Spleen (tissue), 11 donors: Measurements from ENCODE around the gene ABI3. TPM values are rescaled to one million over a fixed set of nuclear protein-coding genes. Genes with fewer than 3 reads are reported as not detected.

Experiments used
- DNase-seq: peaks from one replicate; pipeline ENCODE4 v3.0.0-alpha.2; 2020
- H3K27ac ChIP-seq, 8 donors: fragments of 200-600 bp; sonication (generic) in 7 of 8; 1 replicate in 4 of 8; 2 replicates in 4 of 8; pipeline versions ENCODE4 v1.5.0 to v1.8.0; 2016 to 2021; ENCODE audit warnings: inconsistent platforms in 4 of 8, mild to moderate bottlenecking in 4 of 8, moderate library complexity in 1 of 8
- H3K27me3 ChIP-seq, 7 donors: fragments of 200-600 bp; sonication (generic) in 6 of 7; replicated peaks in 1 of 7; 1 replicate in 4 of 7; 2 replicates in 3 of 7; pipeline versions ENCODE4 v1.5.0 to v1.8.0; 2016 to 2021; ENCODE audit warnings: inconsistent platforms in 3 of 7, mild to moderate bottlenecking in 1 of 7
- H3K36me3 ChIP-seq, 6 donors: fragments of 200-600 bp; sonication (generic) in 5 of 6; 1 replicate in 4 of 6; 2 replicates in 2 of 6; pipeline versions ENCODE4 v1.5.0 to v1.8.0; 2016 to 2021; ENCODE audit warnings: inconsistent platforms in 2 of 6
- H3K4me1 ChIP-seq, 6 donors: fragments of 200-600 bp; sonication (generic) in 5 of 6; 1 replicate in 3 of 6; 2 replicates in 3 of 6; pipeline versions ENCODE4 v1.5.0 to v1.8.0; 2016 to 2021; ENCODE audit warnings: inconsistent platforms in 3 of 6
- H3K4me3 ChIP-seq, 8 donors: fragments of 200-600 bp; sonication (generic) in 7 of 8; 1 replicate in 4 of 8; 2 replicates in 4 of 8; pipeline versions ENCODE4 v1.5.0 to v1.8.0; 2016 to 2021; ENCODE audit warnings: inconsistent platforms in 4 of 8, mild to moderate bottlenecking in 4 of 8, moderate library complexity in 2 of 8
- H3K9me3 ChIP-seq, 8 donors: fragments of 200-600 bp; sonication (generic) in 7 of 8; 1 replicate in 4 of 8; 2 replicates in 4 of 8; pipeline versions ENCODE4 v1.5.0 to v1.8.0; 2016 to 2021; ENCODE audit warnings: inconsistent platforms in 4 of 8
- POLR2A ChIP-seq, 3 donors: fragments of 450-650 bp; IDR thresholded peaks; one replicate each; pipeline ENCODE4 v1.5.1; 2017; ENCODE audit warnings: antibody characterized with exemption in 3 of 3, mild to moderate bottlenecking in 1 of 3
- POLR2AphosphoS5 ChIP-seq, 3 donors: sonication (generic); formaldehyde crosslinking; IDR thresholded peaks; one replicate each; pipeline ENCODE4 v1.5.1; 2017; ENCODE audit warnings: antibody characterized with exemption in 3 of 3
- WGBS, 5 donors: extraction: QIAGEN DNeasy Blood & Tissue Kit in 3 of 5; methylation state at CpG; one replicate each; pipeline versions ENCODE4 v1.1.5 to v1.1.7; 2013 to 2018; 5-methylcytosine and 5-hydroxymethylcytosine counted together
- intact Hi-C: fragments of 100-400 bp; cut with DNase I; formaldehyde crosslinking; loops from one replicate; pipeline ENCODE4 v1.15.0; 2023; ENCODE audit warnings: low total_unique reads
- polyA plus RNA-seq, 3 donors: library from polyadenylated mRNA; stranded (reverse); fragments of 200-250 nt; gene quantifications; one replicate each; pipeline ENCODE4 v1.2.1, GENCODE V29; 2013
- total RNA-seq, 7 donors: library from RNA; depleted of rRNA in 3 of 7; stranded (reverse); fragments of >200 nt in 3 of 7; fragmentation: NEBNext Ultra II Directional in 4 of 7; extraction: Animal tissue kit (Norgen Biotek cat#: 25700) in 4 of 7; gene quantifications; one replicate each; pipeline versions ENCODE4 v1.1.0 to v1.2.1, GENCODE V29; 2016 to 2021
- TF ChIP-seq, protein P1 (sequence below), 11 experiments: fragments of 200-600 bp in 7 of 11; fragments of 450-650 bp in 4 of 11; sonication (generic) in 4 of 11; IDR thresholded peaks in 8 of 11; conservative IDR thresholded peaks in 3 of 11; 1 replicate in 7 of 11; 2 replicates in 4 of 11; pipeline versions ENCODE4 v1.4.0 to v1.8.0; 2016 to 2021; ENCODE audit warnings: antibody characterized with exemption in 11 of 11, inconsistent platforms in 4 of 11, mild to moderate bottlenecking in 1 of 11
- donor health status: healthy with polysubstance abuse.
- donor health status: DM: no; HTN: no; CAD: no; lungs with moderate emphysema.
- donor health status: DM: no; HTN: no; CAD: no.
- donor health status: Bipolar disorder and iron deficiency.
- donor health status: healthy.
- donor health status: DM: no; HTN: no; CAD: no.
- donor health status: DM: yes; HTN: yes; CAD: no.

Gene ABI3
- total and polyA plus RNA-seq, 10 donors = 51.3 to 121 (median 82.3) TPM

- no peak for TF ChIP-seq POLR2A (IDR thresholded peaks at IDR 0.05)
- no peak for TF ChIP-seq POLR2AphosphoS5 (IDR thresholded peaks at IDR 0.05)
- TF ChIP-seq, protein P1, sequence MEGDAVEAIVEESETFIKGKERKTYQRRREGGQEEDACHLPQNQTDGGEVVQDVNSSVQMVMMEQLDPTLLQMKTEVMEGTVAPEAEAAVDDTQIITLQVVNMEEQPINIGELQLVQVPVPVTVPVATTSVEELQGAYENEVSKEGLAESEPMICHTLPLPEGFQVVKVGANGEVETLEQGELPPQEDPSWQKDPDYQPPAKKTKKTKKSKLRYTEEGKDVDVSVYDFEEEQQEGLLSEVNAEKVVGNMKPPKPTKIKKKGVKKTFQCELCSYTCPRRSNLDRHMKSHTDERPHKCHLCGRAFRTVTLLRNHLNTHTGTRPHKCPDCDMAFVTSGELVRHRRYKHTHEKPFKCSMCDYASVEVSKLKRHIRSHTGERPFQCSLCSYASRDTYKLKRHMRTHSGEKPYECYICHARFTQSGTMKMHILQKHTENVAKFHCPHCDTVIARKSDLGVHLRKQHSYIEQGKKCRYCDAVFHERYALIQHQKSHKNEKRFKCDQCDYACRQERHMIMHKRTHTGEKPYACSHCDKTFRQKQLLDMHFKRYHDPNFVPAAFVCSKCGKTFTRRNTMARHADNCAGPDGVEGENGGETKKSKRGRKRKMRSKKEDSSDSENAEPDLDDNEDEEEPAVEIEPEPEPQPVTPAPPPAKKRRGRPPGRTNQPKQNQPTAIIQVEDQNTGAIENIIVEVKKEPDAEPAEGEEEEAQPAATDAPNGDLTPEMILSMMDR (IDR thresholded peaks at IDR 0.05 in 8 of 11, conservative IDR thresholded peaks at IDR 0.05 in 3 of 11) = no peak
- 26 to 42% (median 34%) methylated on average over 9 of the region's 9 CpGs for WGBS, 5 donors
- Histone ChIP-seq H3K27ac (peak overlapping the region in 5 of 8 donors; percentile 8 to 81 (median 66)), H3K36me3 (peaks cover 0 to 87% (median 29%) of the 10 kb centered on the region in 6 donors), H3K9me3 (no peaks in the 10 kb centered on the region), H3K4me1 (peaks cover 46 to 98% (median 73%) of the 10 kb centered on the region in 6 donors), H3K4me3 (peak overlapping the region in 3 of 8 donors; percentile 37 to 64 (median 39)), H3K27me3 (peaks cover 0 to 32% (median 13%) of the 10 kb centered on the region in 7 donors)
- intact Hi-C loops = no loop called here
- DNase-seq = no peak
Measured at GRCh38 chr17:49223168-49223516, 12.6 kb downstream of the ABI3 start.

DNA sequence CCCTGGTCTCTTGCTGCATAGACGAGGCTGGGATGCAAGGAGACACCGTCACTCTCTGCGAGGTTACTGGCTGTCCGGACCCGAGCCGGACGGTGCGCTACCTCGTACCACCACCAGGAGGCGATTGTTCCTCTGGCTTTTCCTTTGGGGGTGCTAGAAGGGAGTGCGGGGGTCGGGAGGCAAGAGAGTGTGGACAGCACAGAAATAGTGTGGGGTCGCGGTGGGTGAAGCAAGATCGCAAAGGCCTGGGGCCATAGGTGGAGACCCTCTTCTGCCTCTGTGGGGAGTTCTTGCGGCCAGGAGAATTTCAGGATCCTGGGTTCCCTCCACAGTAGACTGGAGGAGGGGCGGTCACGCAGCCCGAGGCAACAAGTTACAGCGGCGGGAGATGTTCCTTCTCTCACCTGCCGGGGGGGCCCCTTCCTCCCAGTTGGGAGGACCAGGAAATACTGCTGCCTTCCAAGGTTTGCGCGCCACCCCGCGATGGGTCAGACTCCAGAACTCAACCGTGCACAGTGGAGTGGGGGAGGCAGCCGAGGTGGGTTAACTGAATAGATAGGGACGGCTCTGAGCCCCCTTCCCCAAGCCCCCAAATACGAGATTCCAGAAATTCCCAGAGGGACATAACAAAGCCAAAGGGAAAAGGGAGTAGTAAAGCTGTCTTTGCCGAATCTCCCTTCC lies 13.2 kb downstream of the ABI3 start:
- 4 to 8% (median 6%) methylated on average over 29 to 31 of the region's 31 CpGs for WGBS, 5 donors
- H3K4me1 ChIP-seq = peaks cover 43 to 96% (median 68%) of the 10 kb centered on the region in 6 donors
- H3K27me3 ChIP-seq = peaks cover 0 to 32% (median 13%) of the 10 kb centered on the region in 7 donors
- peak overlapping the region in 7 of 8 donors; percentile 2 to 81 (median 53) for H3K27ac ChIP-seq
- peak overlapping the region; percentile 6 to 64 (median 40) for H3K4me3 ChIP-seq
- H3K36me3 ChIP-seq = peaks cover 0 to 82% (median 29%) of the 10 kb centered on the region in 6 donors
- TF ChIP-seq, protein P1 (IDR thresholded peaks at IDR 0.05 in 8 of 11, conservative IDR thresholded peaks at IDR 0.05 in 3 of 11) = peak; percentile 79 to 93 (median 88)
- no peak for TF ChIP-seq POLR2A (IDR thresholded peaks at IDR 0.05)
- peak in 2 of 3 donors; percentile 59 to 61 for TF ChIP-seq POLR2AphosphoS5 (IDR thresholded peaks at IDR 0.05)
- peak; percentile 91 for DNase-seq
- intact Hi-C loops = no loop called here
- H3K9me3 ChIP-seq = no peaks in the 10 kb centered on the region

GRCh38 chr17:49224198-49224996 lies 13.9 kb downstream of the ABI3 start:
- intact Hi-C loops = no loop called here
- peak overlapping the region; percentile 2 to 81 (median 50) for H3K27ac ChIP-seq
- 1 to 2% (median 2%) methylated on average over 11 to 95 of the region's 95 CpGs for WGBS, 5 donors
- H3K4me3 ChIP-seq = peak overlapping the region; percentile 6 to 64 (median 40)
- peaks cover 0 to 75% (median 29%) of the 10 kb centered on the region in 6 donors for H3K36me3 ChIP-seq
- H3K4me1 ChIP-seq = peaks cover 36 to 95% (median 61%) of the 10 kb centered on the region in 6 donors
- no peaks in the 10 kb centered on the region for H3K9me3 ChIP-seq
- peaks cover 0 to 38% (median 13%) of the 10 kb centered on the region in 7 donors for H3K27me3 ChIP-seq
- TF ChIP-seq, protein P1 (IDR thresholded peaks at IDR 0.05 in 8 of 11, conservative IDR thresholded peaks at IDR 0.05 in 3 of 11) = no peak
- TF ChIP-seq POLR2A (IDR thresholded peaks at IDR 0.05) = no peak
- peak; percentile 80 to 93 (median 85) for TF ChIP-seq POLR2AphosphoS5 (IDR thresholded peaks at IDR 0.05)
- DNase-seq = peak; percentile 94
